ENCODE measurements around the gene CCDC178. TPM values are rescaled to one million over a fixed set of nuclear protein-coding genes. Genes with fewer than 3 reads are reported as not detected.
"Not testable (repeated sequence)": the region's sequence is repeated elsewhere in the genome, so short reads cannot be mapped to it uniquely, and the experiment has no call there.

The CCDC178 gene
- polyA plus RNA-seq, 3 donors: 0.48 to 12.9 (median 6.1) TPM

DNA sequence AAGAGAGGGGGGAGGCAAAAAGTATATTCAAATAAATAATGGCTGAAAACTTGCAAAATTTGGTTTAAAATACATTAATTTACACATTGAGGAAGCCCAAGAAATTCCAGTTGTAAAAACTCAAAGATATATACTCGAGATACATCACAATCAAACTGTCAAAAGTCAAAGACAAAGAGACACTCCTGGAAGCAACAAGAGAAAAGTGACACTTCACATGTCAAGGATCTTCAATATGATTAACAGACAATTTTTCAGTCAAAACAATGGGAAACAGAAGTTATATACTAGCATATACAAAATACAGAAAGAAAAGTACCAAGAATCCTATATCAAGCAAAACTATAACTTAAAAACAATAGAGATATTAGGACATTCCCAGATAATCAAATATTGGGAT is 170.2 kb downstream of the CCDC178 start:
- WGBS, 3 donors: 52 to 54% (median 53%) methylated on average over 1 of the region's 1 CpG
- H3K27ac ChIP-seq (ENCODE audit: low read depth, low read length): no peak overlapping the region

DNA sequence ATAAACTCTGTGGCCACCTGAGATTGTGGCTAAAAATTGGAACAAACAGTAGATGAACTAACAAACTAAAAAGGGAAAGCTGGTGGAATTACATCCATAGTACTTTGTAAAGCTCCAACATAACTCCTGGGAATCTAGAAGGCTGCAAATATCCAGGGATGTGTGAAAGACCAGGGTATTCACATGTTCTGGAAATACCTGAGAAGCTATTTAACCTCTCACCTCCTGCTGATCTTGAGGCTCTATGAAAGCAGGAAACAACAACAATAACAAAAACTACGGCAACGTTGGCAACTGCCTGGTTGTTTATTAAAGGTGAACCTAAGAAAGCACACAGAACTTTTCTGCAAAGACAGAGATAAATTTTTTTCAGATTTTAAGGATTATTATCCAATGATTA is 171.3 kb downstream of the CCDC178 start:
- H3K27ac ChIP-seq (ENCODE audit: low read depth, low read length): no peak overlapping the region
- WGBS, 3 donors: 15 to 41% (median 16%) methylated on average over 2 of the region's 2 CpGs

DNA sequence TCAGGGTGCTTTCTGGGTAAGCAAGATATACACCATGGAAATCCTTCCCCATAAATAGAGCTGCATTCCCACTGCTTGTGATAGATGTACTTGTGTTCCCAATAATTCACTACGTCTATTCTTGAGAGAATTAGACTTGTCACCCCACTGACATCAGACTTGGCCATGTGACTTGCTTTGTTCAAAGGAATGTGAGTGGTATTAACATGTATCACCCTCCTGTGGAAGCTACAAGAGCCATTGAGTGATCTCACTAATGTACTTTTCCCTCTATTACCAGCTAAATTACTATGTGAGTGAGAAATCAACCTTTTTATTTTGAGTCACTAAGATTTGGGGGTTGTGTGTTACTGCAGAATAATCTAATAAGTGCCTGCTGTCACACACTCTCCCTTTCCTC is 176.0 kb downstream of the CCDC178 start:
- 27 to 56% (median 53%) methylated on average over 1 of the region's 1 CpG for WGBS, 3 donors
- no peak overlapping the region for H3K27ac ChIP-seq (ENCODE audit: low read depth, low read length)

DNA sequence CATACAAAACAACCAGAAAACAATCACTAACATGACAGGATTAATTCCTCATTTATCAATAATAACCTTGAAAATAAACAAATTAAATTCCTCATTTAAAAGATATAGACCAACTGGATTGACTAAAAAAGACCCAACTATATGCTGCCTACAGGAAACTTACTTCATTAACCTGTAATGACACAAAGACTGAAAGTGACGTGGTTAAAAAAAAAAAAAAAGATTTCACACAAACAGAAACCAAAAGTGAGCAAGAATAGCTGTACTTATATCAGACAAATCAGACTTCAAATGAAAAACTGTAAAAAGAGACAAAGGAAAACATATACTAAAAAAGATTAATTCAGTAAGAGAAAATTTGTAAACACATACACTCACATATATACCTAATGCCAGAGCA is 201.2 kb downstream of the CCDC178 start:
- WGBS, 3 donors: 69 to 83% (median 79%) methylated on average over 1 of the region's 1 CpG
- H3K27ac ChIP-seq (ENCODE audit: low read depth, low read length): no peak overlapping the region

DNA sequence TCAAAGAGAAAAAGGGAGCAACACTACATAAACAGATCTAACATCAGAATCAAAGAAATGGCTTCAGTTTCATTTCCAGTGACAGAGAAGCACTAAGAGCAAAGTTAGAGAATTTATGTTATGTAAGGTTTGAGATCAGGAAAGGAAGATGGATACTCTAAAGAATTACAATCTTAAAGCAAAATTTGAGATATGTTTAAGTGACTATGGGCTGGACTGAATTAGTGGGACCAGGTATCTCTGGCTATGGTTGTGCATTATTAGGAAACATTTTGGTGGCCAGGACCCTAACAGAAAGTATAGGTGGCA is 208.2 kb downstream of the CCDC178 start:
- no peak overlapping the region for H3K27ac ChIP-seq (ENCODE audit: low read depth, low read length)

DNA sequence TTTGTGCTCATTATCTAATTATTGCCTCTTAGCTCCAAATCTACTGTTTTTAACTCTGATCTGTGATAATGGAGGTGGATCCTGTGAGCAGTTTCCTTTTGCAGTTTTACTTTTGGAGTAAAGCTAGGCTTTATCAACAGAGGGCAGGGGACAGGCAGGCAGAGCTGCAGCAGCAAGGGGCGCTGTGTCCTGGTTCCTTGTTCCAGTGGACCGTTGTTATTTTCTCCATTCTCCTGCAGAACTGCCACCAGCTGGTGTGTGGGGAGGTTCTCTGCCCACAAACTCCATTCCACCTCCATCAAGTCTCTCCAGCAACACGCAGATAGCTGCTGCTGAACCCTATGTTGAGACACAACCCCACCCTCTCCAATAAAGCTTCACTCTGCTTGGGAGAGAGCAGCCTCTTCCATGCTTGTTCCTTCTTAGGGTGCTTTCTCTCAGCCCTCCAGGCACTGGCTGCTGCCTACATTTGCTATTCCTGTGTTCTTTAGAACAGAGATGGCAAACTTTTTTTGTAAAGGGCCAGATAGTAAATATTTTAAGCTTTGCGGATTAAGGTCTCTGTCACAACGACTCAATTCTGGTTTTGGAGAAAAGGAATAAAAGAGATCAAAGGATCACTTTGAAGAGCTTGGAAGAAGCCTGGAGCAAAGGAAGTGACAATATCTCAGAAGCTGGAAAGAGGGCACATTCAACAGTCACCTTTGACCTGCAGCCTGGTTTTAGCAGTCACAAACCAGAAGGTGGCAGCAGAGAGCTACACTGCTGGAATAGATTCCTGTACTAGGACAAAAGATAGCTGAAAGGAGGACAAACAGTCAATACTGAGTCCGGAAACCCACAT is 208.8 kb downstream of the CCDC178 start:
- 64 to 70% (median 65%) methylated on average over 6 of the region's 6 CpGs for WGBS, 3 donors
- no peak overlapping the region for H3K27ac ChIP-seq (ENCODE audit: low read depth, low read length)

DNA sequence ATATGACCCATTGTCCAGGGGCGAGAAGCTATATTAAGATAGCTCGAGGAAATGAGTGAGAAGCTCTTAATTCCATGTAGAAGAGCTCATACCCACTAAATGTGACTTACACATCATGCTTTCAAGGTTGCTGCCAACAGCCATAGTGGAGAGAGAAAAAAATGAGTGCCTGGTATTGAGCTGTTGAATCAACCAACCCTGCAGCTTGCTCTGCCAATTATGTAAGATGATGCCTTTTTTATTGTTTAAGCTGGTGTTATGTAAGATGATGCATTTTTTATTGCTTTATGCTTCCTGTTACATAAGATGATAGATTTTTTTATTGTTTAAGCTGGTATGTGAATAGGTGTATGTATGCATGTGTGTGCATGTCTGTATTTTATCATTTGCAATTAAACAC is 228.2 kb downstream of the CCDC178 start:
- WGBS, 3 donors: 74 to 81% (median 80%) methylated on average over 2 of the region's 2 CpGs
- no peak overlapping the region for H3K27ac ChIP-seq (ENCODE audit: low read depth, low read length)

DNA sequence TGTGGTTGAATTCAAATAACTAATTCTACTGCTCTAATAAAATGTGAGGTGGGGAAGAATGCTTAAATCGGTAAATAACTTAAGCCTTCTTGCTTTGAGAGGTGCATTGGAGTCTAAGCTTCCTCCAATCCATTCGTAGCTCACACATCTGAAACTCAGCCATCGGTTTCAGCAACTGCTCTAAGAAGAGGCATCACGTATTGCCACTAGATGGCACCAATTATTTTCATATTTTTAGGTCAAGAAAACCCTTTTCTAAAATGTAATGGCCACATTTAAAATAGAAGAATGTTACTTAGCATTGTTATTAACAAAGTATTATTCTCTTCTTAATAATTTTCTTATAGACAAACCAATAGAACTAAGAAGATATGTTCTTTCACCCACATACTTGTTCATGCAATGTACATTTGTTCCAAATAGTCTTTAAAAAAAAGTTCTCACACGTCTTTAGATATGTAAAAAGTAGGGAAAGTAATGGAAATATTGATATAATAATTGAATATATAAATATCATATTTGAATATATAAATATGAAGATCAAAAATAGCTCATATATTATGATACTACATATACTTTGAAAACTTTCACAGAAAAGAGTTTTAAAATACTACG is 229.8 kb downstream of the CCDC178 start:
- WGBS, 3 donors: 29 to 31% (median 30%) methylated on average over 6 of the region's 6 CpGs
- no peak overlapping the region for H3K27ac ChIP-seq (ENCODE audit: low read depth, low read length)

DNA sequence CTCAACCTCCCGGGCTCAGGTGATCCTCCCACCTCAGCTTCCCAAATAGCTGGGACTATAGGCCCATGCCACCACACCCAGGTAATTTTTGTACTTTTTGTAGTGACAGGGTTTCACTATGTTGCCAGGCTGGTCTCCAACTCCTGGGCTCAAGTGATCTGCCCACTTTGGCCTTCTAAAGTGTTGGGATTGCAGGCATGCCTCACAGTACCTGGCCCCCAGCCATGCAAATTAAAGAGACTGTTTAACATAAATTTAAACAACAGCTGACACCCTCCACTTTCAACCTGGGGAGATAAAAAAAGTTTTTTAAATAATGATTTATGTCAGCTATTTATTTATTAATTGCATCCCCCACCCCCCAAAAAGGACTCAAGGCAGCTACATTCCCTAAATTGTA is 234.7 kb downstream of the CCDC178 start:
- no peak overlapping the region for H3K27ac ChIP-seq (ENCODE audit: low read depth, low read length)
- 88 to 100% (median 92%) methylated on average over 1 of the region's 1 CpG for WGBS, 3 donors

DNA sequence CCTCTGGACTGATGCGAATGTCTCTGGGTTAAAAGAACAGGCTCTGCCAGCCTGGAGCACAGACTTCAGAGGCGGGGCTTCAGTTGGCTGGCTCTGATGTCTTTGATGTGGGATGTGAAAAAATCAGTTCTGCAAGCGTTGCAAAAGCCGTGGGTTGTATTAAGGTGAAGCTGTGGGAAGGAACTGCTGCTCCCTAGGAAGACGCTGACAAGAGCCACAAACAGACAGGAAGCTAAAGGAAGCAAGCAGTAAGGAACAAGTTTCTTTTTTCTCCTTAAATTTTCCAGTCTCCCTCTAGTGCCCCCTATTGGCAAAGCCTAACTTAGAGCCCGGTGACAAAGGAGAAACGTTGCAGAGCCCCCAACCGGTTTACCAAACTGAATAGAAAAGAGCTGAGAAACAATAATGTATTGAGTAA is 239.0 kb downstream of the CCDC178 start:
- WGBS, 3 donors: 5 to 7% (median 6%) methylated on average over 8 of the region's 8 CpGs
- no peak overlapping the region for H3K27ac ChIP-seq (ENCODE audit: low read depth, low read length)

DNA sequence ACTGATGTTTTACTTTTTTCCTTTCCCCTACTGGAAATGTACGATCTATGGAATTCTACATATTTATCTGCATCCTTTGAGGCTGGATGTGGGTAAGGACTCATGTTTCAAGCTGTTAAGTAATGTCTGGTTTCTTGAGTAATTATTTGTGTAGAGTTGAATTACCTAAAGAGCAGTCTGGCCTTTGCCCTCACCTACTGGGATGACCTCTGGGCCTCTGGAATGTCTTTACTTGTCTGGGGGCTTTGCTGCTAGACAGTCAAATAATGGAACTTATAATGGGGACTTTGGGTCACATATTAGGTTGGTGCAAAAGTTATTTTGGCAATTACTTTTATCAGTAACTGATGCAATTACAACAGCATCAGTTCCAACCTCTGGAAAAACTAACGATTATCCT is 244.7 kb downstream of the CCDC178 start:
- no peak overlapping the region for H3K27ac ChIP-seq (ENCODE audit: low read depth, low read length)
- WGBS, 3 donors: 68 to 77% (median 69%) methylated on average over 2 of the region's 2 CpGs

DNA sequence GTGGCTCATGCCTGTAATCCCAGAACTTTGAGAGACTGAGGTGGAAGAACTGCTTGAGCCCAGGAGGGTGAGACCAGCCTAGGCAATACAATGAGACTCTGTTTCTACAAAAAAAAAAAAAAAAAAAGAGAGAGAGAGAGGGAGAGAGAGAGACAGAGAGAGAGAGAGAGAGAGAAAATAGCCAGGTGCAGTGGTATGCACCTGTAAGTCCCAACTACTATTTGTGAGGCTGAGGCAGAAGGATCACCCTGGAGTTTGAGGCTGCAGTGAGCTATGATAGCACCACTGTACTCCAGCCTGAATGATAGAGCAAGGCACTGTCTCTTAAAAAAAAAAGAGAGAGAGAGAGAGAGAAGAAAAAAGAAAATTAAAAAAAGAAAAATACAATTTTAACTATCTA is 245.7 kb downstream of the CCDC178 start:
- no peak overlapping the region for H3K27ac ChIP-seq (ENCODE audit: low read depth, low read length)

DNA sequence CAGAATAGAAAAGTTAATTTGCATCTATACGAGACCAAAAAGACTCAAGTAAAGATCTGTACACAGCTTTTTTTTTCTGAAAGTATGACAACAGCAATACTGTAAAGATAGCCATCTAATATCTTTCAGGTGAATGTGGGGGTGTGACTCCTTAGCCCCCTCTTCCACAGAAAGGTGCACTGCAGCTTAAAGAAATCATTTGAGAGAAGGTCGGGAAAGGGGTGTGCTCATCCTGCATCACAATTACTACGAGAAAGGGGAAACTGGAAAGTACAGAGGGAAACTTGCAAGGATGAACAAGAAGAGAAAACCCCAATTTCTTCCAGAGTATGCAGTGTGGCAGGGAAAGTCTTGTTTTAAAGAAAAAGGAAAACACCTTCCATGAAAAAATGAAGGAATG is 255.6 kb downstream of the CCDC178 start:
- H3K27ac ChIP-seq (ENCODE audit: low read depth, low read length): no peak overlapping the region
- 53 to 77% (median 56%) methylated on average over 3 of the region's 3 CpGs for WGBS, 3 donors

DNA sequence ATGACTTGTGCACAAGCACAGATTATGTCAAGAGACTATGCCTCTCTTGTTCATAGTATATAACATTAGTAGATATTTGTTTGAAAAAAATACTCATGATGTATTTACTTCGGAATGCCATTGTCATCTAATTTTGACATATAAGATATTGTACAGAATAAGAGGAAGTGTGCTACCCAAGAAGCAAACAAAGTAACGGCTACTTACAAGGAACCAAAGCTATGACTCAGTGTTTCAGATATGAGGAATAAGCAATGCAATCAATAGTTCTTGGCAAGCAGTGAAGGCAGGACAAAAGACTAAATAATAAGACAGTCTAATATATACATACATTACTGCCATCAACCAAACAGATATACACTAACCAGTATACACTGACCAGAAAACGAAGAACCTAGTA is 256.3 kb downstream of the CCDC178 start:
- WGBS, 3 donors: 26 to 43% (median 27%) methylated on average over 3 of the region's 3 CpGs

DNA sequence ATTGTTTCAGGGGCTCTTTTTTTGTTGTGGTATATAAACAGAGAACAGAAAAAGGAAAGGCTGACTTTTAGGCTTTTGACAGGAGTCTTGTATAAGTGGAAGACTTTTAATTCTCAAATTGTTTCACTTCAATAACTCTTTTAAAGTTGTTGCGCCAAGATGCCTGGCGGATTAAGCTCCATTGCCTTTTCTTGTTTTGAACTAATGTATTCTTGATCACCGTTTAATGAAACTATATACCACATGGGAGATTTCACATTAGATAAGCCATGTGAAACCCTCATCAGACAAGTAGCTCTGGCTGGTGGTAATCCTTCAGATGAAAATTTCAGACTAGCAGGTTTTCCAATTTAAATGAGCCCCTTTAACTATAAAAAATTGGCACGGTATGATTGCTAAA is 257.4 kb downstream of the CCDC178 start:
- H3K27ac ChIP-seq (ENCODE audit: low read depth, low read length): no peak overlapping the region
- 80 to 83% (median 83%) methylated on average over 4 of the region's 4 CpGs for WGBS, 3 donors

More for the DNA sequence above, 256.3 kb downstream of the CCDC178 start:
- H3K27ac ChIP-seq (ENCODE audit: low read depth, low read length): no peak overlapping the region

DNA sequence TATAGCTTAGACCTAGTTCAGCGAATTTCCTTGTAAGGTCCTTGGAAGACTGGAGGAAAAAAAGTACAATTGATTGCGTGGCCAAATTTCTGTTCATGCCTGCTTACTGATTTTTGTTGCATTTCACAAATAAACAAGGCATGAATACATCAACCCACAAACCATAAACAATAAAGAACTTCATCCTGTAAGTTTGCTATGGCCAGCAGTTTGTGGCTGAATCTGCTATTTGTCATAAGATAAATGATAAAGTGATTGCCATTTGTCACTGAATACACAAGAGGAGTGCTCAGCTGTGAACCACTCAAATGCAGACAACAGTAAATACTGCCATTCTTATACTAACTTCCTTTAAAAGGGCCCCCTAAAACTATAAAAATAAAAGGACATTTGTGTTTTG is 259.5 kb downstream of the CCDC178 start:
- WGBS, 3 donors: 75 to 81% (median 79%) methylated on average over 2 of the region's 2 CpGs
- H3K27ac ChIP-seq (ENCODE audit: low read depth, low read length): no peak overlapping the region

DNA sequence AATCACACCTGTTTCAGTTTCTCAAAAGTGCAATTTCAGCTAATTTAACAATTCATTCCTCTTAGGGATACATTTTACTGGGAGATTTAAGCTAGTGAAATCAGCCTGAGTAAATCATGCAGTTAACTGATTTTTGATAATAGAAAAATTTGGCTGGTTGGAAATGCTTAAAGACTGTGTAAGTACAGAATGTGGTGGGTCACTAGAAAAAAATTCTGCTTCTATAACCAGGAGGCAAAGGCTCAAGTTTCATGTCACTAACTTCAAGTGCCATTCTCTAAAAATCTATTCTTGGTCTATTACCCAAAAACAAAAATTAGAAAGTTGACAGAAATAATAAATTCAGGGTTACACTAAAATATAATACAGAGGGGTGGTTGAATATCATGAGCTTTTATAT is 271.3 kb downstream of the CCDC178 start:
- H3K27ac ChIP-seq (ENCODE audit: low read depth, low read length): no peak overlapping the region

DNA sequence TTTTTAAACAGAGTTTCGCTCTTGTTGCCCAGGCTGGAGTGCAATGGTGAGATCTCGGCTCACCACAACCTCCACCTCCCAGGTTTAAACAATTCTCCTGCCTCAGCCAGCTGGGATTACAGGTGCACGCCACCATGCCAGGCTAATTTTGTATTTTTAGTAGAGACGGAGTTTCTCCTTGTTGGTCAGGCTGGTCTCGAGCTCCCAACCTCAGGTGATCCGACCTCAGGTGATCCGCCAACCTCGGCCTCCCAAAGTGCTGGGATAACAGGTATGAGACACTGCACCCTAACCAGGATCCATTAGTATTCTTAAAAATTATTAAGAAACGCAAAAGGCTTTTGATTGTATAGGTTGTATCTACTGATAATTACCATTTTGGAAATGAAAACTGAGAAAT is 276.4 kb downstream of the CCDC178 start:
- WGBS, 3 donors: 89 to 96% (median 90%) methylated on average over 9 of the region's 9 CpGs
- not testable (repeated sequence) for H3K27ac ChIP-seq (ENCODE audit: low read depth, low read length)

DNA sequence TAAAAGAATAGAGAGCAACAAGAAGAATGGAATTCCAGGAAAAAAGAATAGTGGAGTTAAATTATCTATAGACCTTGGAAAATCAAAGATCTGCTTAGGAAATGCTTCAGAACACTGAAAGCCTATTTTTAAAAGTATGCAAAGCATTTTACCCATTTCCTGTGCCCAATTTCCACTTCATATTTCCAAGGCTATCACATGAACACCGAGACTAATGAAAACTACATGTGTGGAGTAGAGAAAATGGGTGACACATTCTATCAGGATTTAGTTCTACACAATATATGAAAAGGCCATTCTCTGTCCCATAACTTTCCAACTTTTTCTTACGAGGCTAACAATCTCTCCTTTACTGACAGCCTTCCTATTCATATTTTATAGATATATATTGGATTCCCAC is 279.4 kb downstream of the CCDC178 start:
- 69 to 78% (median 77%) methylated on average over 2 of the region's 2 CpGs for WGBS, 3 donors

DNA sequence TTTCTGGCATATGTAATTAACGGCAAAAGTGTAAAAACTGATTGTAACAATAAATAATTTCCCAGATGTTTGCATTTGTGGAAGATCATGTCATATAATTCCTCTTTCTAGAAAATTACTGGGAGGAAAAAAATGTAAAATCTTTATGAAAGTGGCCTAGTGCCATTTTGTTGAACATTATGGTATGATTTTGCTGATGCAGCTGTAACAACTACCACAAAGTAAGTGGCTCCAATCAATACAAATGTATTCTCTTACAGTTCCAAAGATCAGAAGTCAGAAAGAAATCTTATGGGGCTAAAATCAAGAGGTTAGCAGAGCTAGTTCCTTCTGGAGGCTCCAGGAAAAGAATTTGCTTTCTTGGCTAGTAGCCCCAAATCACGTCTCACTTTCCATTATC is 281.4 kb downstream of the CCDC178 start:
- 67 to 74% (median 71%) methylated on average over 2 of the region's 2 CpGs for WGBS, 3 donors
- H3K27ac ChIP-seq (ENCODE audit: low read depth, low read length): no peak overlapping the region

More for the DNA sequence above, 279.4 kb downstream of the CCDC178 start:
- H3K27ac ChIP-seq (ENCODE audit: low read depth, low read length): no peak overlapping the region
